Bronchial epithelial cell (primary cell): ENCODE results near the gene WDR4. TPM values are rescaled to one million over a fixed set of nuclear protein-coding genes. Genes with fewer than 3 reads are reported as not detected.

Experiments
- DNase-seq: peaks from one replicate; pipeline ENCODE4 v3.0.0-alpha.2; 2010; ENCODE audit warnings: low read depth
- FAIRE-seq: peaks from 2 replicates; lab custom pipeline; 2011; peaks lifted over from hg19 to GRCh38; lab: Jason Lieb, UNC
- H3K27me3 ChIP-seq: 2 replicates; pipeline ENCODE4 v1.5.1; 2011; ENCODE audit warnings: low read length; ENCODE audit not compliant: control insufficient read depth, insufficient read depth
- H3K36me3 ChIP-seq: 2 replicates; pipeline ENCODE4 v1.5.1; 2011; ENCODE audit warnings: low read length; ENCODE audit not compliant: control insufficient read depth, insufficient read depth
- H3K4me3 ChIP-seq: 2 replicates; pipeline ENCODE4 v1.5.1; 2011; ENCODE audit warnings: mild to moderate bottlenecking, low read depth, low read length, control low read depth
- total RNA-seq: library from RNA; depleted of rRNA; stranded (reverse); fragments of >200 nt; gene quantifications from 2 replicates; pipeline ENCODE4 v1.2.1, GENCODE V29; 2014
- TF ChIP-seq, protein P1 (sequence below): IDR thresholded peaks from 2 replicates; pipeline ENCODE4 v1.5.1; 2011; ENCODE audit warnings: mild to moderate bottlenecking, moderate library complexity, low read length, control low read depth, inconsistent platforms; ENCODE audit not compliant: insufficient read depth, severe bottlenecking

WDR4 gene
- total RNA-seq, 1 donor from 2014 or later = 28.4 TPM

DNA sequence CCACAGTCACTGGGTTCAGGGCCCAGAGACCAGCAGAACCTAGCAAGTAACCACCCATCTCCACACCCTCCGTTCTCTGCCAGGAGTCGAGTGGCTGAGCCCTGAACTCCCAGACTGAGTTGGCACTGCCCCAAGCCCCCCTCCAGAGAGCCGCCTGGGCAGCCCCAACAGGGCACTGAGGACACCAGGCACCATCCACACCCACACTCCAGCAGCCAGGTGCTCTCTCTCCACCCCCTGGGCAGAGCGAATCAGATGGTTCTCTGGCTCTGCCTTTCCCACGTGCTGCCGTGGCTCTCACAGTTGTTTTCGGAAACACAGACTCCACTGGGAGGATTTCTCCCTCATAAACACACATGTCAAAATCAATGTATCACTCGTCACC, 13.6 kb downstream of the WDR4 start:
- peaks cover 43% of the 10 kb centered on the region for H3K36me3 ChIP-seq
- TF ChIP-seq, protein P1, sequence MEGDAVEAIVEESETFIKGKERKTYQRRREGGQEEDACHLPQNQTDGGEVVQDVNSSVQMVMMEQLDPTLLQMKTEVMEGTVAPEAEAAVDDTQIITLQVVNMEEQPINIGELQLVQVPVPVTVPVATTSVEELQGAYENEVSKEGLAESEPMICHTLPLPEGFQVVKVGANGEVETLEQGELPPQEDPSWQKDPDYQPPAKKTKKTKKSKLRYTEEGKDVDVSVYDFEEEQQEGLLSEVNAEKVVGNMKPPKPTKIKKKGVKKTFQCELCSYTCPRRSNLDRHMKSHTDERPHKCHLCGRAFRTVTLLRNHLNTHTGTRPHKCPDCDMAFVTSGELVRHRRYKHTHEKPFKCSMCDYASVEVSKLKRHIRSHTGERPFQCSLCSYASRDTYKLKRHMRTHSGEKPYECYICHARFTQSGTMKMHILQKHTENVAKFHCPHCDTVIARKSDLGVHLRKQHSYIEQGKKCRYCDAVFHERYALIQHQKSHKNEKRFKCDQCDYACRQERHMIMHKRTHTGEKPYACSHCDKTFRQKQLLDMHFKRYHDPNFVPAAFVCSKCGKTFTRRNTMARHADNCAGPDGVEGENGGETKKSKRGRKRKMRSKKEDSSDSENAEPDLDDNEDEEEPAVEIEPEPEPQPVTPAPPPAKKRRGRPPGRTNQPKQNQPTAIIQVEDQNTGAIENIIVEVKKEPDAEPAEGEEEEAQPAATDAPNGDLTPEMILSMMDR = no peak
- no peak for FAIRE-seq
- H3K4me3 ChIP-seq = no peak overlapping the region
- no peak for DNase-seq
- no peaks in the 10 kb centered on the region for H3K27me3 ChIP-seq

DNA sequence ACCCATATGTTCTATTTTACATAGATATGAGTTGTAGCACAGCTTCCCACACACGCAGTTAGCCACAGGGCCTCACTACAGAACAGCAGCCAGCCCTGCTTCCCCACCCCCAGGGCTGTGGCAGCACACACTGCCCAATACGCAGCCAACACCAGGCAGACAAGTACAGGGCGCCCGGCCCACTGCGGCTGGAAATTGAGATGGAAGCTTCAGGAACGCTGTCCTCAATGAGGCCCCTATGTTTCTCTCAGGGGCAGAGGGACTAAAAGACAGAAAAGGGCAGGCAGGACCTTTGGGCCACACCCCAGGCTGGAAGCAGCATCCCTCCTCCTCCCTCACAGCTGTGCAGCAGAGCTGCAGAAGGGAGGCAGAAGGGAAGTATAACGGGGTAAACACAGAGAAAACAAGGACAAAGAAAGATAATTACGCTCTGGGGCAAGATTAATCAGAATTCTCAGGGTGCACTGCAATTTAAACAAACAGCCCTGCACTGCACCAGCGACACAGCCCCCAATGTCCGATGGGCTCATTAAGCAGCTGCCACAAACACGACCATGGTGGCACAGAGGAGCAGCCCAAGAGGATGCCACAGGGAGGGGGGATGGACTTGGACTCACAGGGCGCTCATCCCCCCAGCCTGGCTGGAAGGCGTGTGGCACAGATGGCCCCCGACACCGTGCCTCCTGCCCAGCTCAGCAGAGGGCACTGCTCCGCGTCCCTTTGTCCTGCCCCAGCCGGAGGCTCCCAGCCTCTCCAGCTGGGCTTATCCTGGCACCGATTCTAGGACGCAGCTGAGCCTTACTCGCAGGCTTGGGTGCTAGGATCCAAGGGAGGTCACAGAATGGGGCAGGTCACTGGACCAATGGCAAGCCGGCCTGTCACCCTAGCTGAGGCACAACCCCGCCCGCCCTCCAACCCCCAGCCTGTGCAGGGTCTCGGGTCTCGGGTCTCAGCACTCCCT, 14.2 kb downstream of the WDR4 start:
- FAIRE-seq (no peak), DNase-seq (no peak)
- Histone ChIP-seq H3K27me3 (no peaks in the 10 kb centered on the region), H3K4me3 (no peak overlapping the region), H3K36me3 (peaks cover 43% of the 10 kb centered on the region)
- TF ChIP-seq, protein P1 = no peak

DNA sequence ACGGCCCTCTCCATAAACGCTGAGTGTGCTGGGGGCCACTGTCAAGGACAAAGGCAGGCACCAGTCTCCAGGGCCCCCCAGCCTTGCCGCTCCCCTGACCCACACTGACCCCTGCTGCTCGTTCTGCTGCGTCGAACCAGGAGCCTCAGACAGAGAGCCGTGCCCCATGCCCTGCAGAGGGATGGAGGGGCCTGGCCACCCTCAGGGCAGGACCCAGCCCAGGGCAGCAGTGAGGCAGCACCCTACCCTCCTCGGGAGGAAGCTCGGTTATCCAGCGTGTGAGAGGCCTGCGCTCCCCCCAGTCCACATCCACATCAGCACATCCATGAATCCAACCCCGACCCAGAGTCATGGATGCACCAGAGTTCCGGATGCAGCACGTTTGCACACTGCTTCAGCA, 15.1 kb downstream of the WDR4 start:
- FAIRE-seq = no peak
- Histone ChIP-seq H3K4me3 (no peak overlapping the region), H3K36me3 (peaks cover 49% of the 10 kb centered on the region), H3K27me3 (no peaks in the 10 kb centered on the region)
- DNase-seq = no peak
- TF ChIP-seq, protein P1 = no peak

DNA sequence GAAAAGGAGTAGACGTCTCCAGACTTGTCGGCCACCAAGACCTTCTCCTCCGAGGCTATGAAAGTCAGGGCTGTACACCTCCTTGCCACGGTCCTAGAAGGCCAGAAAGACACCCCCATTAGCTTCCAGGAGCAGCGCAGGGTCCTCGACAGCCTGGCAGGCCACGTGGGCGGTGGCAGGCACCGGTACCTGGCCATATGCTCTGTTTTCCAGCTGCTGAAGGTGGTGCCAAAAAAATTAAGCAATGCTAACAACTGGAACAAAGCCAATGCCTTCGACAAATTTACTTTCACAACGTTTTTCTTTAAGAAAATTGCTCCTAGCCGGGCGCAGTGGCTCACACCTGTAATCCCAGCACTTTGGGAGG, 15.9 kb downstream of the WDR4 start:
- Histone ChIP-seq H3K36me3 (peaks cover 49% of the 10 kb centered on the region), H3K27me3 (no peaks in the 10 kb centered on the region), H3K4me3 (no peak overlapping the region)
- no peak for DNase-seq
- TF ChIP-seq, protein P1 = no peak
- no peak for FAIRE-seq

DNA sequence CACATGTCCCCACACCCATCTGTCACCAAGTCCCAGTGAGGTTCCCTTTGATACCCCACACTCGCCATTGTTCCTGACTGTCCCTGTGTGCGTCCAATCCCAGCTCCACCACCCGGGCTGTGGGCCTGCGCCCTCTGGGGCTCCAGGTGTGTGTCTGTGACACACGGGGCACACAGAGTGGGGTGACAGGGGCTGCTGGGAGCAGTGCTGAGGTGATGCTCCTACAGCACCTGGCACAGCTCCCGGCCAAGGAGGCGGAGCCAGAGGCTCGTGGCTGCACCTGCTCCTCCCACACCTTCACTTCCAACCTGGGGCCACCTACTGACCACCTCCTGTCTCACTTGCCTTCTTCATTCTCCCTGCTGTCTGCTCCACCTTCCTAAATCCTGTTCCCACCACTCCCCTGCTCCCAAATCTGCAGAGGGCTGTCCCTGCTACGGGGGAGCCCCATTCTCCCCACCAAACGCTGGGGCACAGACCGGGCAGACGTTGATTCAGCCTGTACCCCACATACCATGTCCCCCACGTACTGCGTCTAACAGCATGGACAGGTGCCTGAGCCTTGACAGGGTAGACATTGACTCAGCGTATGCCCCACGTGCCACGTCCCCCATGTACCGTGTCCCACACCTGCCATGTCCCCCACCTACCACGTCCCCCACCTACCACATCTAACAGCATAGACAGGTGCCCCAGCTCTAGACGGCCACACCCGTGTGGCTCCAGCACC, 16.4 kb downstream of the WDR4 start:
- Histone ChIP-seq H3K27me3 (no peaks in the 10 kb centered on the region), H3K36me3 (peaks cover 51% of the 10 kb centered on the region), H3K4me3 (no peak overlapping the region)
- peak; percentile 27 for DNase-seq
- no peak for FAIRE-seq
- TF ChIP-seq, protein P1 = peak; percentile 42
